Peyer's patch (tissue), 4 donors: ENCODE measurements around the gene KDELR1.

Experiments used
- CTCF ChIP-seq, 6 experiments: fragments of 450-650 bp in 4 of 6; fragments of 200-600 bp in 2 of 6; sonication (generic) in 1 of 6; IDR thresholded peaks; one replicate each; pipeline ENCODE4 v1.5.1; 2017 to 2019; ENCODE audit warnings: antibody characterized with exemption in 6 of 6, mild to moderate bottlenecking in 3 of 6, moderate library complexity in 1 of 6
- POLR2A ChIP-seq, 2 donors: fragments of 450-650 bp; IDR thresholded peaks; one replicate each; pipeline ENCODE4 v1.5.1; 2017; ENCODE audit warnings: antibody characterized with exemption in 2 of 2, mild to moderate bottlenecking in 2 of 2, moderate library complexity in 2 of 2

GRCh38 chr19:48373567-48373966 is 17.8 kb downstream of the KDELR1 start:
- TF ChIP-seq CTCF (IDR thresholded peaks at IDR 0.05) (no peak), POLR2A (IDR thresholded peaks at IDR 0.05) (no peak)
